H1 (cell line): ENCODE results near the gene KNCN. TPM values are rescaled to one million over a fixed set of nuclear protein-coding genes. Genes with fewer than 3 reads are reported as not detected.

Experiments used
- CTCF ChIP-seq, 3 experiments: IDR thresholded peaks; 1 replicate in 2 of 3; 2 replicates in 1 of 3; pipeline versions ENCODE4 v1.5.1 to v1.6.1; 2011; ENCODE audit warnings: low read length in 3 of 3, mild to moderate bottlenecking in 3 of 3, inconsistent platforms in 2 of 3, low read depth in 1 of 3, moderate library complexity in 1 of 3; ENCODE audit not compliant: insufficient read depth in 1 of 3; ENCODE audit errors: control extremely low read depth in 1 of 3
- polyA plus RNA-seq, 7 experiments: library from polyadenylated mRNA; depleted of rRNA in 3 of 7; stranded (reverse) in 5 of 7; unstranded in 2 of 7; fragments of >200 nt in 5 of 7; fragments of 200-250 nt in 2 of 7; gene quantifications; 1 replicate in 5 of 7; 2 replicates in 1 of 7; 4 replicates in 1 of 7; pipeline versions ENCODE4 v1.2.1 to v1.2.3, GENCODE V29; 2011 to 2013; ENCODE audit warnings: missing spikeins in 2 of 7, mixed read lengths in 2 of 7
- total RNA-seq: library from RNA; stranded (reverse); fragmentation: NEBNext Ultra II Directional; extraction: Animal tissue kit (Norgen Biotek cat#: 25700); gene quantifications from 2 replicates; pipeline ENCODE4 v1.2.1, GENCODE V29; 2021

KNCN gene
- total and polyA plus RNA-seq, 2 of the 8 experiments (the other 6 are each of a cell fraction or from before 2014, with no cell fraction given): not detected

- TF ChIP-seq CTCF (IDR thresholded peaks at IDR 0.05; ENCODE audit: control extremely low read depth in 1 of 3, insufficient read depth in 1 of 3, low read depth in 1 of 3, low read length in 3 of 3): no peak
These were observed at the start of gene KNCN (continued) for GRCh38 chr1:46551597-46552095.
